ENCODE measurements around the gene SLC12A9.

The SLC12A9 gene

DNA sequence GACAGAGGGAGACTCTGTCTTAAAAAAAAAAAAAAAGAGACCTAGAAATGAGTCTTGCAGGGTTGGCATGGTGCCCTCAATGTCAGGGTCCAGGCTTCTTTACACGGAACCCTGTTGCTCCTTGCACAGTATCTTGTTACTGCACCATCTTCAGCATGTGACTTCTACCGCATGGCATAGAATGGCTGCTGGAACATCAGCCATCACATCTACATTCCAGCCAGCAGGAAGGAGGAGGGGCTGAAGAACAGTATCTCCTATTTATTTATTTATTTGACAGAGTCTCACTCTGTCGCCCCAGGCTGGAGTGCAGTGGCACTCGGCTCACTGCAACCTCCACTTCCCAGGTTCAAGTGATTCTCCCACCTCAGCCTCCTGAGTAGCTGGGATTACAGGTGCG lies 46.9 kb downstream of the SLC12A9 start:
- no peaks in the 10 kb centered on the region for H3K79me2 ChIP-seq (ENCODE audit: control insufficient read depth, low read length)
- no peak overlapping the region for H3K4me2 ChIP-seq (ENCODE audit: low read length)
- TF ChIP-seq EZH2phosphoT487 (IDR thresholded peaks at IDR 0.05; ENCODE audit: borderline replicate concordance, low read length): no peak
- TF ChIP-seq, protein P1, sequence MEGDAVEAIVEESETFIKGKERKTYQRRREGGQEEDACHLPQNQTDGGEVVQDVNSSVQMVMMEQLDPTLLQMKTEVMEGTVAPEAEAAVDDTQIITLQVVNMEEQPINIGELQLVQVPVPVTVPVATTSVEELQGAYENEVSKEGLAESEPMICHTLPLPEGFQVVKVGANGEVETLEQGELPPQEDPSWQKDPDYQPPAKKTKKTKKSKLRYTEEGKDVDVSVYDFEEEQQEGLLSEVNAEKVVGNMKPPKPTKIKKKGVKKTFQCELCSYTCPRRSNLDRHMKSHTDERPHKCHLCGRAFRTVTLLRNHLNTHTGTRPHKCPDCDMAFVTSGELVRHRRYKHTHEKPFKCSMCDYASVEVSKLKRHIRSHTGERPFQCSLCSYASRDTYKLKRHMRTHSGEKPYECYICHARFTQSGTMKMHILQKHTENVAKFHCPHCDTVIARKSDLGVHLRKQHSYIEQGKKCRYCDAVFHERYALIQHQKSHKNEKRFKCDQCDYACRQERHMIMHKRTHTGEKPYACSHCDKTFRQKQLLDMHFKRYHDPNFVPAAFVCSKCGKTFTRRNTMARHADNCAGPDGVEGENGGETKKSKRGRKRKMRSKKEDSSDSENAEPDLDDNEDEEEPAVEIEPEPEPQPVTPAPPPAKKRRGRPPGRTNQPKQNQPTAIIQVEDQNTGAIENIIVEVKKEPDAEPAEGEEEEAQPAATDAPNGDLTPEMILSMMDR (IDR thresholded peaks at IDR 0.05; ENCODE audit: low read depth, low read length, poor library complexity, severe bottlenecking): no peak
- no peaks in the 10 kb centered on the region for H3K36me3 ChIP-seq (ENCODE audit: control insufficient read depth, low read length)
- peaks cover 15% of the 10 kb centered on the region for H3K4me1 ChIP-seq (ENCODE audit: control insufficient read depth, low read length)
- H3K27ac ChIP-seq (ENCODE audit: low read depth, low read length): no peak overlapping the region
- no peaks in the 10 kb centered on the region for H3K9me3 ChIP-seq (ENCODE audit: control insufficient read depth, insufficient read depth, low read length)
- no peaks in the 10 kb centered on the region for H4K20me1 ChIP-seq (ENCODE audit: control insufficient read depth, insufficient read depth, low read depth, low read length)
- no peak overlapping the region for H3K4me3 ChIP-seq (ENCODE audit: low read length)
- no peaks in the 10 kb centered on the region for H3F3A ChIP-seq (ENCODE audit: control insufficient read depth, insufficient read depth)
- H3K9me2 ChIP-seq (replicated peaks; ENCODE audit: control insufficient read depth, low read length): no peaks in the 10 kb centered on the region
- H3K27me3 ChIP-seq (ENCODE audit: control insufficient read depth, low read length): peaks cover 32% of the 10 kb centered on the region

DNA sequence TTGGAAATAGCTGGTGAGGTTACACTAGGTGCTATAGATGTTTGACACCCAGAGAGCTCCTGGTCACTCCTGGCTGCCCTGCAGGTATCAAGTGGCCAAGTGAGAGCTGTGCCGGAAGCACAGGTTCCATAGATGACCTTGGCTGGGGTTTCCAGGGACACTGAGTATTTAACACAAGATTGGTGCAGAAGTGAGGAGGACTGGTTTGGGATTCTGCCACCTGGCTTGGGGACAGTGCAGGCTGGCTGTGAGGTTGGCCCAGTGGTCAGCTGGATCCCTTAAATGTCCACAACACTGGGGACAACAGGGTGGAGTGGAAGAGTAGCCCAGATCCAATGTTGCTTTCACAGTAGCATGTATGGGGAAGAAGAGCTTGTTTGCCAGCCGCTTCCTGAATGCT lies 48.5 kb downstream of the SLC12A9 start:
- H3K27ac ChIP-seq (ENCODE audit: low read depth, low read length): no peak overlapping the region
- no peak for TF ChIP-seq EZH2phosphoT487 (IDR thresholded peaks at IDR 0.05; ENCODE audit: borderline replicate concordance, low read length)
- TF ChIP-seq, protein P1 (IDR thresholded peaks at IDR 0.05; ENCODE audit: low read depth, low read length, poor library complexity, severe bottlenecking): no peak
- no peaks in the 10 kb centered on the region for H3K36me3 ChIP-seq (ENCODE audit: control insufficient read depth, low read length)
- peaks cover 21% of the 10 kb centered on the region for H3K27me3 ChIP-seq (ENCODE audit: control insufficient read depth, low read length)
- no peaks in the 10 kb centered on the region for H4K20me1 ChIP-seq (ENCODE audit: control insufficient read depth, insufficient read depth, low read depth, low read length)
- no peaks in the 10 kb centered on the region for H3K9me3 ChIP-seq (ENCODE audit: control insufficient read depth, insufficient read depth, low read length)
- no peaks in the 10 kb centered on the region for H3K9me2 ChIP-seq (replicated peaks; ENCODE audit: control insufficient read depth, low read length)
- no peak overlapping the region for H3K4me2 ChIP-seq (ENCODE audit: low read length)
- H3K4me1 ChIP-seq (ENCODE audit: control insufficient read depth, low read length): peaks cover 5% of the 10 kb centered on the region; the same call in 1 of the 2 replicates
- no peaks in the 10 kb centered on the region for H3K79me2 ChIP-seq (ENCODE audit: control insufficient read depth, low read length)
- no peak overlapping the region for H3K4me3 ChIP-seq (ENCODE audit: low read length)
- H3F3A ChIP-seq (ENCODE audit: control insufficient read depth, insufficient read depth): no peaks in the 10 kb centered on the region

DNA sequence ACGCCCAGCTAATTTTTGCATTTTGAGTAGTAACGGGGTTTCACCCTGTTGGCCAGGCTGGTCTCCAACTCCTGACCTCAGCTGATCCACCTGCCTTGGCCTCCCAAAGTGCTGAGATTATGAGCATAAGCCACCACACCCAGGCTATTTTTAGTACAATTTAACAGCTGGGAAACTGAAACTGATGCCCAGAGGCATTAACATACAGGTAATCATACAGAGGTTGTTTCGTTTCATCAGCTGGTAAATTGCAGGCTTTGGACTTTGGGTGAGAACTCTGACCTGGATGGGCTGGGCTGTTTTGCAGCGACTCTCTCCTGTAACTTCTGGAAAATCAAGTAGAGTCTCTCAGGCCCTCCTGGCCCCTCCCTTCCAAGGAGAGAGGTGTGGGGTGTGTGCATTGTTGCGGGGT lies 49.4 kb downstream of the SLC12A9 start:
- Histone ChIP-seq H3K9me3 (ENCODE audit: control insufficient read depth, insufficient read depth, low read length) (no peaks in the 10 kb centered on the region), H3K9me2 (replicated peaks; ENCODE audit: control insufficient read depth, low read length) (no peaks in the 10 kb centered on the region), H3K27ac (ENCODE audit: low read depth, low read length) (no peak overlapping the region), H3F3A (ENCODE audit: control insufficient read depth, insufficient read depth) (no peaks in the 10 kb centered on the region), H3K79me2 (ENCODE audit: control insufficient read depth, low read length) (no peaks in the 10 kb centered on the region), H3K27me3 (ENCODE audit: control insufficient read depth, low read length) (peaks cover 14% of the 10 kb centered on the region; the same call in 1 of the 2 replicates), H4K20me1 (ENCODE audit: control insufficient read depth, insufficient read depth, low read depth, low read length) (no peaks in the 10 kb centered on the region), H3K4me2 (ENCODE audit: low read length) (no peak overlapping the region), H3K36me3 (ENCODE audit: control insufficient read depth, low read length) (no peaks in the 10 kb centered on the region), H3K4me1 (ENCODE audit: control insufficient read depth, low read length) (no peaks in the 10 kb centered on the region), H3K4me3 (ENCODE audit: low read length) (no peak overlapping the region)
- TF ChIP-seq, protein P1 (IDR thresholded peaks at IDR 0.05; ENCODE audit: low read depth, low read length, poor library complexity, severe bottlenecking): no peak
- TF ChIP-seq EZH2phosphoT487 (IDR thresholded peaks at IDR 0.05; ENCODE audit: borderline replicate concordance, low read length): no peak
